Measurements from ENCODE around the gene FAM240B. TPM values are rescaled to one million over a fixed set of nuclear protein-coding genes. Genes with fewer than 3 reads are reported as not detected.

FAM240B gene
- total RNA-seq, 1 donor from 2014 or later: not detected

DNA sequence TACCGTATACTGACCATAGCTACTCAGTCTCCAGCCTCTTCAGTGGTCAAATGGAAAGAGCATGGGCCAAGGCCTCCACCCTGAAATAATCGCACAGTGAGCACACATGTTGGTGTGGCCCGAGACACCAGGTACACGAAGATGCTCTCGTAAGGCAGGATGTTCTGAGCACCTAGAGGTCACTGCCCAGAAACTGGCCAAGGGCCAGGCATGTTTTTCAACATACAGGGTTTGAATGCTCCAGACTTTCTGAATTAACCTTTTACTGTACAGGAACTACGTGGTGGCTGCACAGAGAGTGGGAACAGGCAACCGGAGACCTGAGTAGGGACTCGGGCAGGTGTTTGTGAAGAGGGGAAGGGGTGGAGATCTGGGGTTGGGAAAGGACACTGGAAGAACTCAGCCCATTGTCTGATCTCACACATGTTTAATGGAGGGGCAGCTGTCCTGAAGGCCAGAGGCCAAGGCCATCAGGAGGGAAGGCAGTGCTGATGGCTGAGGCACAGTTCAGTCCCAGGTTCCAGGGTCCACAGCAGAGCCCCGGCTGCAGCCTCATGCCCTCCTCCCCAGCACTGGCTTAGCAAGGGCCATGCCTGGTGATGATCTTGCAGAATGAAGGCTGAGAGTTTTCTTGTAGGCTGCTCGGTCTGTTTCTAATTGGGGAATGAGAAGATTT lies 51.0 kb downstream of the FAM240B start:
- DNase-seq: no peak

GRCh38 chr9:38662763-38663593 lies 57.0 kb downstream of the FAM240B start:
- peak; percentile 21 for DNase-seq

- no peak for DNase-seq
These were observed 60.4 kb downstream of the FAM240B start for GRCh38 chr9:38659538-38659937.

- no peak for DNase-seq
These were observed 63.0 kb downstream of the FAM240B start for GRCh38 chr9:38656896-38657295.

DNA sequence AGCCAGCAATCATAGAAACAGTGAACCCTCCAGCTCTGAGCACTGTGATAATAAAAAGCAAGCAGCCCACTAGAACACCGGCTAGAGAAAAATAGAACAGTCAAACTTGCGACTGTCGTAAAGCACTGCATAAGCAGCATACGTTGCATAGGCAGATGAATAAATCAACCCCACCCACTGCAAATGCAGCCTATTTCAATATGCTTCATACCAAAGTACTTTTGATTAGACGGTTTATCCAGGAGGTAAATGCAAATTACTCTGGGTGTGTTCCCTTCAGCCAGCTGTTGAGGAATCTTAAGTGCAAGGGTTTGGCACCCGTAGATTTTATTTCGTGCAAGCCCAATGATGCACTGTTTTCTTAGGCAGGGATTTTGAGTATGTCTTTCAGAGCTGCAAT lies 67.4 kb downstream of the FAM240B start:
- DNase-seq: no peak

GRCh38 chr9:38652044-38652443 lies 67.9 kb downstream of the FAM240B start:
- no peak for DNase-seq

DNA sequence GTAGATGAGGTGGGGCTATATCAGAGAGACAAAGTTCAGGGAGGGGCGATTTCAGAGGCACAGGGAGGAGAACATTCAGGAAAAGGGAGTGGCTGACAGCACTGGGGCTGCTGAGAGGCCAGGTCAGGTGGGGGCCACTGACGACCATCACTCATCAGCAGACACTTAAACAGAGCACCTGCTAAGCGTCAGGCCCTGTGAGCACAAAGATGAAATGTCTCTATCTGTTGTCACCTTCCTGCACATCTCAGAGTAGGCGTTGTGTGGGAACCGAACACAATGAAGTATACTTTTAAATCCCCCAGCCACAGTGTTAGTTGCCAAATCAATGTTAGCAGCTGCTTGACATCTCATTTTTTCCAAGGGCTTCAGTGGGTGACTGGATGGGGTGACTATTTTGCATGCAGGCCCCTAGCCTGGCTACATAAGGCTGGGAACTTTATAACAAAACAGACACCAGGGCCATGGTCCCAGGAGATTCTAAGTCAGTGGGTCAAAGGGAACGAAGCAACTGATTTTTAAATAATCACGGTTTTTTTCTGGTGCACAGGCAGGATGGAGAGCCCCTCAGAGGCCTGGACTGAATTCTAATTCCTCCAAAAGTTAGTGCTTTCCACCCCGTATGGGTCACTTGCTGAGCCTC lies 68.4 kb downstream of the FAM240B start:
- DNase-seq: no peak

GRCh38 chr9:38650564-38650963 lies 69.4 kb downstream of the FAM240B start:
- no peak for DNase-seq

DNA sequence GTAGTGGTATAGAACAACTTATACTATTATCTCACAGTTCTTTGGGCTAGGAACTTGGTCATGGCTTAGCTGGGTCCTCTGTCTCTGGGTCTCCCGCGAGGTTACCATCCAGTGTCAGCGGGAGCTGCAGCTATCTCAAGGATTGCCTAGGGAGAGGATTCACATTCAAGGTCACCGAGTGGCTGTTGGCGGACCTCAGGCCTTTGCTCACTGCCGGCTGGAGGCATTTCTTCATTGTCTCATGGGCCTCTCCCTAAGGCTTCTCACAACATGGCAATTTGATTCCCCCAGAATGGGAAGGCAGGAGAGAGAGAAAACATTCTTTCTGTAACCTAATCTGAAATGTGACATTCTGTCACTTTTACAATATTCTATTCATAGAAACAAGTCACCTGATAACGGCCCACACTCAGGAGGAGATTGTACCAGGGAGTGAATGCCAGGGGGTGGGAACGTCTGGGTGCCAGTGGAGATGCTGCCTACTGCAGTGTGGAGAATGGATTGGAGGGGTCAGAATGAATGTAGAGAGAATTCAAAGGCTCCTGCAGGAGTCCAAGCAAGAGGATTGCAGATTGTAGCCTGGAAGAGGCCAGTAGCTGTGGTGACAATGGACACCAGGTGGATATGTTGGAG lies 70.1 kb downstream of the FAM240B start:
- DNase-seq: no peak

GRCh38 chr9:38644601-38645000 lies 75.3 kb downstream of the FAM240B start:
- no peak for DNase-seq

Small RNA genes lying within 50 kb of the gene (small RNA-seq; reads per million reads assigned to genes)
- gene RNU6-765P (ENCODE audit: low replicate concordance): not detected

Other genes starting within 250 kb of the FAM240B start
- 2.8 TPM for gene ANKRD18A, start 99.5 kb downstream of the FAM240B start, total RNA-seq

Measured in skin of body (tissue), 3 donors.